ENCODE measurements around the gene RPS6KB2. TPM values are rescaled to one million over a fixed set of nuclear protein-coding genes. Genes with fewer than 3 reads are reported as not detected.
"Not testable (repeated sequence)": the region's sequence is repeated elsewhere in the genome, so short reads cannot be mapped to it uniquely, and the experiment has no call there.

Gene RPS6KB2
- total RNA-seq, 4 donors from 2014 or later = 147 to 193 (median 158) TPM

- peak; percentile 95 to 96 for DNase-seq (ENCODE audit: low spot score in 2 of 2)
- Histone ChIP-seq H3K27ac (peak within 1 kb of the TSS; percentile 96), H3K4me1 (peaks cover 49% of the 10 kb centered on the region), H3K4me3 (peak within 1 kb of the TSS; percentile 96), H3K27me3 (no peaks in the 10 kb centered on the region), H3K36me3 (no peaks in the 10 kb centered on the region), H3K9me3 (no peaks in the 10 kb centered on the region)
- TF ChIP-seq POLR2A (IDR thresholded peaks at IDR 0.05) = peak in 1 of 2 donors; percentile 53
- peak in 1 of 2 donors; percentile 45 for TF ChIP-seq CTCF (IDR thresholded peaks at IDR 0.05)
- no peak for TF ChIP-seq EP300 (IDR thresholded peaks at IDR 0.05)
- TF ChIP-seq POLR2AphosphoS5 (IDR thresholded peaks at IDR 0.05) = peak in 2 of 3 donors; percentile 64 to 83
- WGBS = 2% methylated on average over 40 of the region's 76 CpGs
Observed at GRCh38 chr11:67468759-67469507, 40.6 kb downstream of the RPS6KB2 start, which contains the start of gene TMEM134. TSS of gene TMEM134 (minus strand) at chr11:67469251. CDS start at chr11:67469192, 59 bp downstream.

- peaks cover 44% of the 10 kb centered on the region for H3K4me1 ChIP-seq
- WGBS = 7% methylated on average over 9 of the region's 9 CpGs
Observed at GRCh38 chr11:67469508-67469811, 41.2 kb downstream of the RPS6KB2 start.

GRCh38 chr11:67470337-67471002 is 42.2 kb downstream of the RPS6KB2 start:
- no peak for DNase-seq (ENCODE audit: low spot score in 2 of 2)
- H3K4me3 ChIP-seq = no peak overlapping the region
- WGBS = 79% methylated on average over 8 of the region's 8 CpGs
- peaks cover 35% of the 10 kb centered on the region for H3K4me1 ChIP-seq
- H3K27ac ChIP-seq = no peak overlapping the region
- H3K36me3 ChIP-seq = no peaks in the 10 kb centered on the region
- TF ChIP-seq EP300 (IDR thresholded peaks at IDR 0.05) = no peak
- H3K27me3 ChIP-seq = no peaks in the 10 kb centered on the region
- no peaks in the 10 kb centered on the region for H3K9me3 ChIP-seq

More at GRCh38 chr11:67469508-67469811, 41.2 kb downstream of the RPS6KB2 start:
- Histone ChIP-seq H3K36me3 (no peaks in the 10 kb centered on the region), H3K9me3 (no peaks in the 10 kb centered on the region), H3K27me3 (no peaks in the 10 kb centered on the region), H3K27ac (peak overlapping the region; percentile 96), H3K4me3 (peak overlapping the region; percentile 96)
- TF ChIP-seq CTCF (IDR thresholded peaks at IDR 0.05) (no peak), EP300 (IDR thresholded peaks at IDR 0.05) (no peak), POLR2AphosphoS5 (IDR thresholded peaks at IDR 0.05) (no peak), POLR2A (IDR thresholded peaks at IDR 0.05) (no peak)
- no peak for DNase-seq (ENCODE audit: low spot score in 2 of 2)

- H3K27me3 ChIP-seq = peaks cover 2% of the 10 kb centered on the region
- no peak for DNase-seq (ENCODE audit: low spot score in 2 of 2)
- H3K9me3 ChIP-seq = no peaks in the 10 kb centered on the region
- 75% methylated on average over 7 of the region's 7 CpGs for WGBS
- no peak for TF ChIP-seq POLR2A (IDR thresholded peaks at IDR 0.05)
- no peak for TF ChIP-seq POLR2AphosphoS5 (IDR thresholded peaks at IDR 0.05)
- TF ChIP-seq CTCF (IDR thresholded peaks at IDR 0.05) = no peak
- no peak for TF ChIP-seq EP300 (IDR thresholded peaks at IDR 0.05)
- H3K27ac ChIP-seq = no peak overlapping the region
- H3K4me1 ChIP-seq = peaks cover 15% of the 10 kb centered on the region
- H3K36me3 ChIP-seq = no peaks in the 10 kb centered on the region
- no peak overlapping the region for H3K4me3 ChIP-seq
Observed at GRCh38 chr11:67472882-67473281, 44.6 kb downstream of the RPS6KB2 start.

- H3K4me3 ChIP-seq; H3K9me3 ChIP-seq; H3K36me3 ChIP-seq; H3K4me1 ChIP-seq; H3K27me3 ChIP-seq; H3K27ac ChIP-seq; DNase-seq (ENCODE audit: low spot score in 2 of 2): not testable (repeated sequence)
- WGBS = 84% methylated on average over 10 of the region's 10 CpGs
Observed at GRCh38 chr11:67476692-67477091, 48.4 kb downstream of the RPS6KB2 start.

GRCh38 chr11:67477344-67478050 is 49.2 kb downstream of the RPS6KB2 start:
- not testable (repeated sequence) for DNase-seq (ENCODE audit: low spot score in 2 of 2); H3K4me3 ChIP-seq; H3K36me3 ChIP-seq; H3K4me1 ChIP-seq; H3K27ac ChIP-seq; H3K9me3 ChIP-seq; H3K27me3 ChIP-seq
- WGBS = 81% methylated on average over 15 of the region's 16 CpGs

Data from suprapubic skin (tissue), 4 donors.